Measurements from ENCODE around the gene PROX1. TPM values are rescaled to one million over a fixed set of nuclear protein-coding genes. Genes with fewer than 3 reads are reported as not detected.
A peak's percentile ranks its signal among the peaks of the same experiment; 100 is the strongest.

PROX1 gene
- total and polyA plus RNA-seq, 11 donors: 6.9 to 145 (median 64.4) TPM

- peak overlapping the region in 5 of 12 donors; percentile 38 to 51 (median 42) for H3K27ac ChIP-seq
- TF ChIP-seq POLR2A (IDR thresholded peaks at IDR 0.05): no peak
- TF ChIP-seq, protein P1, sequence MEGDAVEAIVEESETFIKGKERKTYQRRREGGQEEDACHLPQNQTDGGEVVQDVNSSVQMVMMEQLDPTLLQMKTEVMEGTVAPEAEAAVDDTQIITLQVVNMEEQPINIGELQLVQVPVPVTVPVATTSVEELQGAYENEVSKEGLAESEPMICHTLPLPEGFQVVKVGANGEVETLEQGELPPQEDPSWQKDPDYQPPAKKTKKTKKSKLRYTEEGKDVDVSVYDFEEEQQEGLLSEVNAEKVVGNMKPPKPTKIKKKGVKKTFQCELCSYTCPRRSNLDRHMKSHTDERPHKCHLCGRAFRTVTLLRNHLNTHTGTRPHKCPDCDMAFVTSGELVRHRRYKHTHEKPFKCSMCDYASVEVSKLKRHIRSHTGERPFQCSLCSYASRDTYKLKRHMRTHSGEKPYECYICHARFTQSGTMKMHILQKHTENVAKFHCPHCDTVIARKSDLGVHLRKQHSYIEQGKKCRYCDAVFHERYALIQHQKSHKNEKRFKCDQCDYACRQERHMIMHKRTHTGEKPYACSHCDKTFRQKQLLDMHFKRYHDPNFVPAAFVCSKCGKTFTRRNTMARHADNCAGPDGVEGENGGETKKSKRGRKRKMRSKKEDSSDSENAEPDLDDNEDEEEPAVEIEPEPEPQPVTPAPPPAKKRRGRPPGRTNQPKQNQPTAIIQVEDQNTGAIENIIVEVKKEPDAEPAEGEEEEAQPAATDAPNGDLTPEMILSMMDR (IDR thresholded peaks at IDR 0.05): no peak
- H3K36me3 ChIP-seq: peaks cover 0 to 17% (median 2%) of the 10 kb centered on the region in 9 donors
- DNase-seq: no peak
- 60 to 68% (median 63%) methylated on average over 8 of the region's 8 CpGs for WGBS, 4 donors
- H3K4me1 ChIP-seq: peaks cover 0 to 52% (median 6%) of the 10 kb centered on the region in 12 donors
- H3K27me3 ChIP-seq: no peaks in the 10 kb centered on the region
- ATAC-seq: no peak
- no peak overlapping the region for H3K4me3 ChIP-seq
- intact Hi-C loops (cut with DNase I): no loop called here
- no peaks in the 10 kb centered on the region for H3K9me3 ChIP-seq
Observed at GRCh38 chr1:214008791-214009422, 21.1 kb downstream of the PROX1 start.

- intact Hi-C loops (cut with DNase I): no loop called here
- Histone ChIP-seq H3K27ac (peak overlapping the region in 9 of 12 donors; percentile 10 to 51 (median 38)), H3K4me3 (no peak overlapping the region), H3K36me3 (peaks cover 0 to 17% (median 2%) of the 10 kb centered on the region in 9 donors), H3K27me3 (no peaks in the 10 kb centered on the region), H3K4me1 (peaks cover 0 to 55% (median 5%) of the 10 kb centered on the region in 12 donors), H3K9me3 (no peaks in the 10 kb centered on the region)
- no peak for ATAC-seq
- TF ChIP-seq, protein P1 (IDR thresholded peaks at IDR 0.05): no peak
- TF ChIP-seq POLR2A (IDR thresholded peaks at IDR 0.05): no peak
- WGBS, 4 donors: 46 to 56% (median 50%) methylated on average over 14 of the region's 14 CpGs
- no peak for DNase-seq
Observed at GRCh38 chr1:214009423-214010196, 21.8 kb downstream of the PROX1 start.

DNA sequence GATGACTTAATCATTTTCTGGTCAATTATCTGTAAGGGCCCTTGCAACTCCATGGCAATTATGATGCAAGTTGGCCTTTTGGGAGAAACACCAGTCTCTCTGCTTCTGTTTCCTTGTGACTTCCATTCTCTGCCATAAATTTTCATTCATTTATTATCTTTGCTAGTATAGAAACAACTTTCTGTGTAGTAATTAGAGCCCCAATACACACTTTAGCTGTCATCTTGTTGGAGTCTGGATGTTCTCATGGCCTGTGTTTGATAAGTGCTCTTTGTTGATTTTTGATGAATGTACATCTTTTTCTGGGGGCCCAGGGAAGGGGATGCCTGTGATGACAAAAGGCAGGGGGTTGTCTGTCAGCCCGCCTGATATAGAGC is 22.4 kb downstream of the PROX1 start:
- H3K27ac ChIP-seq: peak overlapping the region in 5 of 12 donors; percentile 21 to 51 (median 42)
- peaks cover 0 to 17% (median 2%) of the 10 kb centered on the region in 9 donors for H3K36me3 ChIP-seq
- no peak for ATAC-seq
- DNase-seq: no peak
- WGBS, 4 donors: 73 to 94% (median 77%) methylated on average over 1 of the region's 1 CpG
- intact Hi-C loops (cut with DNase I): no loop called here
- H3K4me1 ChIP-seq: peaks cover 0 to 60% (median 5%) of the 10 kb centered on the region in 12 donors
- no peaks in the 10 kb centered on the region for H3K9me3 ChIP-seq
- TF ChIP-seq, protein P1 (IDR thresholded peaks at IDR 0.05): no peak
- TF ChIP-seq POLR2A (IDR thresholded peaks at IDR 0.05): no peak
- no peaks in the 10 kb centered on the region for H3K27me3 ChIP-seq
- H3K4me3 ChIP-seq: no peak overlapping the region

GRCh38 chr1:214010717-214011116 is 22.9 kb downstream of the PROX1 start:
- H3K4me1 ChIP-seq: peaks cover 0 to 60% (median 5%) of the 10 kb centered on the region in 12 donors
- TF ChIP-seq POLR2A (IDR thresholded peaks at IDR 0.05): no peak
- TF ChIP-seq, protein P1 (IDR thresholded peaks at IDR 0.05): no peak

More at GRCh38 chr1:214010717-214011116, 22.9 kb downstream of the PROX1 start:
- Histone ChIP-seq H3K36me3 (peaks cover 0 to 21% (median 2%) of the 10 kb centered on the region in 9 donors), H3K9me3 (no peaks in the 10 kb centered on the region), H3K27ac (peak overlapping the region in 2 of 12 donors; percentile 9 to 22), H3K4me3 (no peak overlapping the region), H3K27me3 (no peaks in the 10 kb centered on the region)
- DNase-seq: no peak
- intact Hi-C loops (cut with DNase I): no loop called here
- no peak for ATAC-seq
- 73 to 85% (median 75%) methylated on average over 2 of the region's 2 CpGs for WGBS, 4 donors
